Vagina (tissue), 2 donors: ENCODE results near the gene PHKG2. TPM values are rescaled to one million over a fixed set of nuclear protein-coding genes. Genes with fewer than 3 reads are reported as not detected.

Experiments
- DNase-seq, 2 donors: peaks; one replicate each; pipeline ENCODE4 v3.0.0-alpha.2; 2017; ENCODE audit errors: extremely low spot score in 2 of 2
- H3K27ac ChIP-seq: fragments of 200-600 bp; sonication (generic); one replicate; pipeline ENCODE4 v1.5.1; 2019
- H3K27me3 ChIP-seq: fragments of 200-600 bp; sonication (generic); one replicate; pipeline ENCODE4 v1.5.1; 2019
- H3K36me3 ChIP-seq, 2 donors: fragments of 200-600 bp; sonication (generic); one replicate each; pipeline ENCODE4 v1.5.1; 2017 to 2019
- H3K4me1 ChIP-seq: fragments of 200-600 bp; sonication (generic); one replicate; pipeline ENCODE4 v1.5.1; 2019
- H3K4me3 ChIP-seq, 2 donors: fragments of 200-600 bp; sonication (generic); 1 replicate in 1 of 2; 2 replicates in 1 of 2; pipeline ENCODE4 v1.5.1; 2016 to 2019
- H3K9me3 ChIP-seq: fragments of 200-600 bp; sonication (generic); one replicate; pipeline ENCODE4 v1.5.1; 2019
- CTCF ChIP-seq, 3 experiments: fragments of 450-650 bp in 2 of 3; fragments of 200-600 bp in 1 of 3; sonication (generic) in 1 of 3; IDR thresholded peaks; one replicate each; pipeline ENCODE4 v1.5.1; 2017 to 2019; ENCODE audit warnings: antibody characterized with exemption in 3 of 3, mild to moderate bottlenecking in 2 of 3, moderate library complexity in 2 of 3
- POLR2A ChIP-seq, 2 donors: fragments of 450-650 bp; IDR thresholded peaks; one replicate each; pipeline ENCODE4 v1.6.1; 2017; ENCODE audit warnings: antibody characterized with exemption in 2 of 2, mild to moderate bottlenecking in 2 of 2, moderate library complexity in 2 of 2
- POLR2AphosphoS5 ChIP-seq, 2 donors: sonication (generic); formaldehyde crosslinking; IDR thresholded peaks; one replicate each; pipeline ENCODE4 v1.9.0; 2017; ENCODE audit warnings: antibody characterized with exemption in 2 of 2, mild to moderate bottlenecking in 2 of 2, low read depth in 1 of 2; ENCODE audit not compliant: insufficient read depth in 1 of 2
- intact Hi-C: fragments of 100-400 bp; cut with DNase I; formaldehyde crosslinking; loops from one replicate; pipeline ENCODE4 v1.15.1; 2023
- total RNA-seq: library from RNA; depleted of rRNA; stranded (reverse); fragments of >200 nt; gene quantifications from one replicate; pipeline ENCODE4 v1.2.3, GENCODE V29; 2016

The PHKG2 gene
- total RNA-seq, 1 donor from 2014 or later = 32.9 TPM

GRCh38 chr16:30774367-30775130, 26.3 kb downstream of the PHKG2 start:
- Histone ChIP-seq H3K36me3 (peaks cover 0 to 41% of the 10 kb centered on the region in 2 donors), H3K4me3 (peak overlapping the region; percentile 69 to 76), H3K9me3 (no peaks in the 10 kb centered on the region), H3K27me3 (no peaks in the 10 kb centered on the region), H3K27ac (peak overlapping the region; percentile 74), H3K4me1 (peaks cover 29% of the 10 kb centered on the region)
- DNase-seq = no peak
- intact Hi-C loops = no loop called here
- TF ChIP-seq POLR2A (IDR thresholded peaks at IDR 0.05) (no peak), POLR2AphosphoS5 (IDR thresholded peaks at IDR 0.05; ENCODE audit: insufficient read depth in 1 of 2, low read depth in 1 of 2) (no peak), CTCF (IDR thresholded peaks at IDR 0.05) (no peak)

- Histone ChIP-seq H3K27ac (peak overlapping the region; percentile 74), H3K4me1 (peaks cover 29% of the 10 kb centered on the region), H3K27me3 (no peaks in the 10 kb centered on the region), H3K36me3 (peaks cover 0 to 36% of the 10 kb centered on the region in 2 donors), H3K4me3 (peak overlapping the region; percentile 69 to 76), H3K9me3 (no peaks in the 10 kb centered on the region)
- intact Hi-C loops = no loop called here
- no peak for DNase-seq
- TF ChIP-seq POLR2A (IDR thresholded peaks at IDR 0.05) = no peak
- no peak for TF ChIP-seq POLR2AphosphoS5 (IDR thresholded peaks at IDR 0.05; ENCODE audit: insufficient read depth in 1 of 2, low read depth in 1 of 2)
- no peak for TF ChIP-seq CTCF (IDR thresholded peaks at IDR 0.05)
Measured at GRCh38 chr16:30775131-30775391, 26.8 kb downstream of the PHKG2 start.

GRCh38 chr16:30775392-30776188, 27.4 kb downstream of the PHKG2 start:
- Histone ChIP-seq H3K27me3 (no peaks in the 10 kb centered on the region), H3K9me3 (no peaks in the 10 kb centered on the region), H3K27ac (peak overlapping the region; percentile 74), H3K36me3 (peaks cover 0 to 31% of the 10 kb centered on the region in 2 donors), H3K4me3 (peak overlapping the region; percentile 69 to 76), H3K4me1 (peaks cover 29% of the 10 kb centered on the region)
- TF ChIP-seq POLR2AphosphoS5 (IDR thresholded peaks at IDR 0.05; ENCODE audit: insufficient read depth in 1 of 2, low read depth in 1 of 2) (peak; percentile 58 to 87), CTCF (IDR thresholded peaks at IDR 0.05) (no peak), POLR2A (IDR thresholded peaks at IDR 0.05) (no peak)
- intact Hi-C loops = no loop called here
- DNase-seq = no peak

GRCh38 chr16:30777591-30778297, 29.5 kb downstream of the PHKG2 start:
- Histone ChIP-seq H3K36me3 (peaks cover 0 to 22% of the 10 kb centered on the region in 2 donors), H3K4me3 (no peak overlapping the region), H3K27ac (no peak overlapping the region), H3K4me1 (peaks cover 29% of the 10 kb centered on the region), H3K27me3 (no peaks in the 10 kb centered on the region), H3K9me3 (no peaks in the 10 kb centered on the region)
- DNase-seq = no peak
- TF ChIP-seq CTCF (IDR thresholded peaks at IDR 0.05) = no peak
- TF ChIP-seq POLR2A (IDR thresholded peaks at IDR 0.05) = no peak
- TF ChIP-seq POLR2AphosphoS5 (IDR thresholded peaks at IDR 0.05; ENCODE audit: insufficient read depth in 1 of 2, low read depth in 1 of 2) = no peak
- intact Hi-C loops = no loop called here
